Skeletal muscle satellite cell (primary cell): Measurements from ENCODE around the gene IGSF22.
"Not testable (repeated sequence)": the region's sequence is repeated elsewhere in the genome, so short reads cannot be mapped to it uniquely, and the experiment has no call there.

Experiments
- H3K27me3 ChIP-seq: 2 replicates; pipeline ENCODE4 v1.7.0; 2013; ENCODE audit warnings: low read length; ENCODE audit not compliant: control insufficient read depth, insufficient read depth
- H3K36me3 ChIP-seq: 2 replicates; pipeline ENCODE4 v1.7.0; 2013; ENCODE audit warnings: mild to moderate bottlenecking, control low read depth, low read length; ENCODE audit not compliant: insufficient read depth
- H3K4me1 ChIP-seq: 2 replicates; pipeline ENCODE4 v1.7.0; 2013; ENCODE audit warnings: low read length; ENCODE audit not compliant: control insufficient read depth, insufficient read depth
- H3K4me2 ChIP-seq: 2 replicates; pipeline ENCODE4 v1.7.0; 2013; ENCODE audit warnings: mild to moderate bottlenecking, low read length
- H3K4me3 ChIP-seq: 2 replicates; pipeline ENCODE4 v1.7.0; 2013; ENCODE audit warnings: low read length
- H3K9ac ChIP-seq: 2 replicates; pipeline ENCODE4 v1.7.0; 2013; ENCODE audit warnings: mild to moderate bottlenecking, low read depth, low read length, moderate library complexity
- H3K9me3 ChIP-seq: replicated peaks from 2 replicates; pipeline ENCODE4 v1.7.0; 2013; ENCODE audit warnings: mild to moderate bottlenecking, control low read depth, low read length

IGSF22 gene

GRCh38 chr11:18699848-18700261, 26.1 kb downstream of the IGSF22 start:
- Histone ChIP-seq H3K4me3 (no peak overlapping the region), H3K9me3 (no peaks in the 10 kb centered on the region), H3K4me1 (peaks cover 10% of the 10 kb centered on the region), H3K36me3 (no peaks in the 10 kb centered on the region), H3K9ac (no peak overlapping the region), H3K4me2 (no peak overlapping the region), H3K27me3 (peaks cover 43% of the 10 kb centered on the region)

- peaks cover 10% of the 10 kb centered on the region for H3K4me1 ChIP-seq
- no peaks in the 10 kb centered on the region for H3K36me3 ChIP-seq
- peaks cover 37% of the 10 kb centered on the region for H3K27me3 ChIP-seq
- H3K4me3 ChIP-seq, result peak overlapping the region; percentile 73
- no peaks in the 10 kb centered on the region for H3K9me3 ChIP-seq
- H3K9ac ChIP-seq, result peak overlapping the region; percentile 39
- H3K4me2 ChIP-seq, result peak overlapping the region; percentile 92
Observed at GRCh38 chr11:18699269-18699596, 26.8 kb downstream of the IGSF22 start.

- Histone ChIP-seq H3K9me3 (no peaks in the 10 kb centered on the region), H3K4me1 (peaks cover 10% of the 10 kb centered on the region), H3K4me3 (peak within 1 kb of the TSS; percentile 73), H3K4me2 (peak within 1 kb of the TSS; percentile 92), H3K9ac (peak within 1 kb of the TSS; percentile 39), H3K36me3 (no peaks in the 10 kb centered on the region), H3K27me3 (peaks cover 31% of the 10 kb centered on the region)
Observed at GRCh38 chr11:18698341-18699268, 27.4 kb downstream of the IGSF22 start, which contains the start of gene TMEM86A. TMEM86A (plus strand) TSS chr11:18698779; CDS start chr11:18698887, 108 bp downstream.

GRCh38 chr11:18697576-18697975, 28.4 kb downstream of the IGSF22 start:
- Histone ChIP-seq H3K4me3 (no peak overlapping the region), H3K27me3 (peaks cover 29% of the 10 kb centered on the region), H3K4me2 (no peak overlapping the region)

GRCh38 chr11:18696638-18697225, 29.3 kb downstream of the IGSF22 start:
- Histone ChIP-seq H3K4me1 (peaks cover 10% of the 10 kb centered on the region), H3K9ac (no peak overlapping the region), H3K4me3 (no peak overlapping the region), H3K4me2 (no peak overlapping the region), H3K36me3 (no peaks in the 10 kb centered on the region), H3K9me3 (no peaks in the 10 kb centered on the region), H3K27me3 (peaks cover 25% of the 10 kb centered on the region)

More at GRCh38 chr11:18697576-18697975, 28.4 kb downstream of the IGSF22 start:
- Histone ChIP-seq H3K4me1 (peaks cover 10% of the 10 kb centered on the region), H3K9ac (no peak overlapping the region), H3K36me3 (no peaks in the 10 kb centered on the region), H3K9me3 (no peaks in the 10 kb centered on the region)

- no peaks in the 10 kb centered on the region for H3K9me3 ChIP-seq
- H3K4me3 ChIP-seq, result no peak overlapping the region
- peaks cover 18% of the 10 kb centered on the region for H3K27me3 ChIP-seq
- H3K4me1 ChIP-seq, result peaks cover under 1% of the 10 kb centered on the region
- H3K9ac ChIP-seq, result no peak overlapping the region
- H3K36me3 ChIP-seq, result no peaks in the 10 kb centered on the region
- H3K4me2 ChIP-seq, result no peak overlapping the region
Observed at GRCh38 chr11:18692941-18693760, 32.8 kb downstream of the IGSF22 start.

GRCh38 chr11:18691467-18692140, 34.4 kb downstream of the IGSF22 start:
- H3K4me2 ChIP-seq, H3K4me1 ChIP-seq, H3K4me3 ChIP-seq, H3K36me3 ChIP-seq, H3K9me3 ChIP-seq, H3K9ac ChIP-seq: not testable (repeated sequence)
- peaks cover 18% of the 10 kb centered on the region for H3K27me3 ChIP-seq

GRCh38 chr11:18684267-18684666, 41.7 kb downstream of the IGSF22 start:
- H3K4me1 ChIP-seq, result no peaks in the 10 kb centered on the region
- no peak overlapping the region for H3K9ac ChIP-seq
- no peak overlapping the region for H3K4me3 ChIP-seq
- H3K27me3 ChIP-seq, result peaks cover 30% of the 10 kb centered on the region
- no peaks in the 10 kb centered on the region for H3K9me3 ChIP-seq
- H3K36me3 ChIP-seq, result no peaks in the 10 kb centered on the region
- H3K4me2 ChIP-seq, result no peak overlapping the region

GRCh38 chr11:18682466-18682865, 43.5 kb downstream of the IGSF22 start:
- Histone ChIP-seq H3K4me2 (no peak overlapping the region), H3K27me3 (peaks cover 30% of the 10 kb centered on the region), H3K4me1 (no peaks in the 10 kb centered on the region), H3K36me3 (no peaks in the 10 kb centered on the region), H3K9ac (no peak overlapping the region), H3K9me3 (no peaks in the 10 kb centered on the region), H3K4me3 (no peak overlapping the region)

GRCh38 chr11:18681949-18682348, 44.0 kb downstream of the IGSF22 start:
- H3K27me3 ChIP-seq, result peaks cover 30% of the 10 kb centered on the region
- not testable (repeated sequence) for H3K9ac ChIP-seq, H3K9me3 ChIP-seq, H3K4me2 ChIP-seq, H3K36me3 ChIP-seq, H3K4me1 ChIP-seq, H3K4me3 ChIP-seq

GRCh38 chr11:18677560-18677959, 48.4 kb downstream of the IGSF22 start:
- no peaks in the 10 kb centered on the region for H3K36me3 ChIP-seq
- no peak overlapping the region for H3K9ac ChIP-seq
- no peak overlapping the region for H3K4me3 ChIP-seq
- H3K9me3 ChIP-seq, result no peaks in the 10 kb centered on the region
- no peak overlapping the region for H3K4me2 ChIP-seq
- no peaks in the 10 kb centered on the region for H3K27me3 ChIP-seq
- H3K4me1 ChIP-seq, result no peaks in the 10 kb centered on the region
